Measurements from ENCODE around the gene CASZ1.

CASZ1 gene

DNA sequence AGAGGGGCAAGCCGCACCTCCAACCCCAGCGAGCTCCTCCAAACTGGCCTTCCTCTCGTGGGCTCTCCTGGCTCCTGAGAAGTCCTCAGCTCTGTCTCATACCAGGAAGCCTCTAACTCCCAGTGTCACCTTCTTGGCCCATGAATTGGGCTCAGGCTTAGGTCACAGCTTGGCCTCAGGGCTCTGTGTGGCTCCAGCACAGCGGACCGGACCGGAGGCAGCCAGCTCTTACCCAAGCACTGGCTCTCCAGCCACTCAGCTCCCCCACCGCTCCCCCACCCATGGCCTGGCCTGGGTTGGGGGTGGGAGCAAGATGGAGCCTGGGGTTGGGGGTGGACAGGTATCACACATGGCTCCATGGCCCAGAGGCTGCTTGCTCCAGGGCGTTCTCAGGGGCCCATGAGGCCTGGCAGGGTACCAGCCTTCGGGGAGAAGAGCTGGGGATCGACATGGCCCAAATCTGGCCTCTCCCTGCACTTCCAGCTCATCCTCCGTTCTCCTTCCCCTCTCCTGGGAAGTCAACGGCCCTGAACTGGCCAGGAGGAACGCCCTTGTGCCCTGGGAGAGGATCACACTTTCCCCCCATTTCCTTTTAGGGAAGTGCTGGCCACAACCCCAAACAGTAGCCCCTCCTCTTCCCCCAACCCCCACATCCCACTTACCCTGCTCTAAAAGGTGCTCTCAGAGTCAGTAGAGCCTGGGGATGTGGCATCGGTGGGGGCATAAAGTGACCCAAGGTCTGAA is 97.5 kb downstream of the CASZ1 start:
- H3K27me3 ChIP-seq (ENCODE audit: insufficient read depth, insufficient read length): peaks cover 16% of the 10 kb centered on the region
- TF ChIP-seq ZNF274 (IDR thresholded peaks at IDR 0.05; ENCODE audit: low read depth, low read length) (no peak), YY1 (IDR thresholded peaks at IDR 0.05; ENCODE audit: insufficient read depth, insufficient read length) (no peak), SUZ12 (IDR thresholded peaks at IDR 0.05; ENCODE audit: extremely low read depth, insufficient read depth, insufficient read length) (no peak)
- no peak for DNase-seq (ENCODE audit: low read depth, low spot score)
- no peak overlapping the region for H3K9ac ChIP-seq (ENCODE audit: insufficient read length, low read depth)
- H3K4me3 ChIP-seq (ENCODE audit: insufficient read length, low read depth): no peak overlapping the region
- H3K36me3 ChIP-seq (ENCODE audit: insufficient read depth, insufficient read length, low read length): no peaks in the 10 kb centered on the region
- peaks cover 14% of the 10 kb centered on the region for H3K4me1 ChIP-seq (ENCODE audit: insufficient read depth, insufficient read length)
- H3K9me3 ChIP-seq (ENCODE audit: insufficient read depth, low read length): no peaks in the 10 kb centered on the region

GRCh38 chr1:10697621-10698160 is 98.8 kb downstream of the CASZ1 start:
- no peak overlapping the region for H3K4me3 ChIP-seq (ENCODE audit: insufficient read length, low read depth)
- no peak for TF ChIP-seq SUZ12 (IDR thresholded peaks at IDR 0.05; ENCODE audit: extremely low read depth, insufficient read depth, insufficient read length)
- no peak for TF ChIP-seq ZNF274 (IDR thresholded peaks at IDR 0.05; ENCODE audit: low read depth, low read length)
- TF ChIP-seq YY1 (IDR thresholded peaks at IDR 0.05; ENCODE audit: insufficient read depth, insufficient read length): no peak
- no peak overlapping the region for H3K9ac ChIP-seq (ENCODE audit: insufficient read length, low read depth)
- DNase-seq (ENCODE audit: low read depth, low spot score): no peak
- H3K9me3 ChIP-seq (ENCODE audit: insufficient read depth, low read length): no peaks in the 10 kb centered on the region
- peaks cover 16% of the 10 kb centered on the region for H3K27me3 ChIP-seq (ENCODE audit: insufficient read depth, insufficient read length)
- peaks cover 6% of the 10 kb centered on the region for H3K4me1 ChIP-seq (ENCODE audit: insufficient read depth, insufficient read length)
- no peaks in the 10 kb centered on the region for H3K36me3 ChIP-seq (ENCODE audit: insufficient read depth, insufficient read length, low read length)

- Histone ChIP-seq H3K9me3 (ENCODE audit: insufficient read depth, low read length) (no peaks in the 10 kb centered on the region), H3K36me3 (ENCODE audit: insufficient read depth, insufficient read length, low read length) (no peaks in the 10 kb centered on the region), H3K9ac (ENCODE audit: insufficient read length, low read depth) (no peak overlapping the region), H3K4me1 (ENCODE audit: insufficient read depth, insufficient read length) (peaks cover 9% of the 10 kb centered on the region), H3K27me3 (ENCODE audit: insufficient read depth, insufficient read length) (peaks cover 16% of the 10 kb centered on the region), H3K4me3 (ENCODE audit: insufficient read length, low read depth) (no peak overlapping the region)
- no peak for DNase-seq (ENCODE audit: low read depth, low spot score)
- no peak for TF ChIP-seq SUZ12 (IDR thresholded peaks at IDR 0.05; ENCODE audit: extremely low read depth, insufficient read depth, insufficient read length)
- no peak for TF ChIP-seq ZNF274 (IDR thresholded peaks at IDR 0.05; ENCODE audit: low read depth, low read length)
- TF ChIP-seq YY1 (IDR thresholded peaks at IDR 0.05; ENCODE audit: insufficient read depth, insufficient read length): no peak
These were observed 99.5 kb downstream of the CASZ1 start for GRCh38 chr1:10696977-10697376.

- peaks cover 9% of the 10 kb centered on the region for H3K4me1 ChIP-seq (ENCODE audit: insufficient read depth, insufficient read length)
- H3K9me3 ChIP-seq (ENCODE audit: insufficient read depth, low read length): no peaks in the 10 kb centered on the region
- peak overlapping the region; percentile 70 for H3K9ac ChIP-seq (ENCODE audit: insufficient read length, low read depth)
- TF ChIP-seq ZNF274 (IDR thresholded peaks at IDR 0.05; ENCODE audit: low read depth, low read length) (no peak), SUZ12 (IDR thresholded peaks at IDR 0.05; ENCODE audit: extremely low read depth, insufficient read depth, insufficient read length) (no peak), YY1 (IDR thresholded peaks at IDR 0.05; ENCODE audit: insufficient read depth, insufficient read length) (no peak)
- peaks cover 16% of the 10 kb centered on the region for H3K27me3 ChIP-seq (ENCODE audit: insufficient read depth, insufficient read length)
- DNase-seq (ENCODE audit: low read depth, low spot score): peak; percentile 43
- peak overlapping the region; percentile 39 for H3K4me3 ChIP-seq (ENCODE audit: insufficient read length, low read depth)
- H3K36me3 ChIP-seq (ENCODE audit: insufficient read depth, insufficient read length, low read length): no peaks in the 10 kb centered on the region
These were observed 101.5 kb downstream of the CASZ1 start for GRCh38 chr1:10694633-10695627.

GRCh38 chr1:10694274-10694632 is 102.2 kb downstream of the CASZ1 start:
- H3K9me3 ChIP-seq (ENCODE audit: insufficient read depth, low read length): no peaks in the 10 kb centered on the region
- H3K4me3 ChIP-seq (ENCODE audit: insufficient read length, low read depth): peak overlapping the region; percentile 39
- TF ChIP-seq YY1 (IDR thresholded peaks at IDR 0.05; ENCODE audit: insufficient read depth, insufficient read length): no peak
- no peak for TF ChIP-seq SUZ12 (IDR thresholded peaks at IDR 0.05; ENCODE audit: extremely low read depth, insufficient read depth, insufficient read length)
- no peaks in the 10 kb centered on the region for H3K36me3 ChIP-seq (ENCODE audit: insufficient read depth, insufficient read length, low read length)
- H3K9ac ChIP-seq (ENCODE audit: insufficient read length, low read depth): no peak overlapping the region
- no peak for DNase-seq (ENCODE audit: low read depth, low spot score)
- H3K27me3 ChIP-seq (ENCODE audit: insufficient read depth, insufficient read length): peaks cover 16% of the 10 kb centered on the region
- H3K4me1 ChIP-seq (ENCODE audit: insufficient read depth, insufficient read length): peaks cover 9% of the 10 kb centered on the region

DNA sequence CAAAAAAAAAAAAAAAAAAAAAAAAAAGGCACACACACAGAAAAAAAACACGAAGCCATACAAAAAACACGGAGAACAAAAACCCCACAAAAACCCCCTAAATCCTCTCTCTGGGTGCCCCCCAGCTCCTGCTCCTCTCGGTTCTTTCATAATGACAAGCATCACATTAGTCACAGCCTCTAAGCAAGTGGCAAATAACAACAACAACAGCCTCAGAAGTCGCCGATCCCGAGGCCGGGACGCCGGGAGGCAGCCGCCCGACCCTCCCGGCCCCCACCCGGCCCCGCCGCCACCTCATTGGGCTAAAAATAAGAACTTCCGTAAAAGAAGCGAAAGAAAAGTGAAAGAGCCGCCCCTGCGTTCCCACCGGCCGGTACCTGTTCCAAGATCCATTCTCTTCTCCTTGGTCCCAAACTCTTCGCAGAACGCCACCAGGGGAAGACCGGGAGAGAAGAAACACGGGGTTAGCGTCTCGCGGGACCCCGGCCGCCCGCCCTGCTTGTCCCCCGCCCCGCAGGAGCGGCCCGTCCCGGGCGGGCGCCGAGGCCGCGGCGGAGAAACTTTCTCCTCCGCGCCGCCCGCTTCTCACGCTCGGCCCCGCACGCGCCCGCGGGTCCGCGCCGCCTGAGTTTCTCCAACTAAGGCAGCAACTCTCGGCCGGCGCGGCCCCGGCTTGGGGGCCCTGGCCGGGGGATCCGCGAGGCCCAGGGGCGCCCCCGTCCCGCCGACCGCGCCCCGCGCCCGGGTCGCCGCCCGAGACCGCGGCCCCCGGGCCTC is 102.8 kb downstream of the CASZ1 start:
- H3K4me3 ChIP-seq (ENCODE audit: insufficient read length, low read depth): peak overlapping the region; percentile 39
- TF ChIP-seq ZNF274 (IDR thresholded peaks at IDR 0.05; ENCODE audit: low read depth, low read length) (no peak), YY1 (IDR thresholded peaks at IDR 0.05; ENCODE audit: insufficient read depth, insufficient read length) (no peak), SUZ12 (IDR thresholded peaks at IDR 0.05; ENCODE audit: extremely low read depth, insufficient read depth, insufficient read length) (no peak)
- DNase-seq (ENCODE audit: low read depth, low spot score): no peak
- H3K36me3 ChIP-seq (ENCODE audit: insufficient read depth, insufficient read length, low read length): no peaks in the 10 kb centered on the region
- H3K9ac ChIP-seq (ENCODE audit: insufficient read length, low read depth): peak overlapping the region; percentile 61
- H3K27me3 ChIP-seq (ENCODE audit: insufficient read depth, insufficient read length): peaks cover 16% of the 10 kb centered on the region
- H3K4me1 ChIP-seq (ENCODE audit: insufficient read depth, insufficient read length): peaks cover 5% of the 10 kb centered on the region
- H3K9me3 ChIP-seq (ENCODE audit: insufficient read depth, low read length): no peaks in the 10 kb centered on the region
